HCT116 (cell line): ENCODE measurements around the gene CASZ1. TPM values are rescaled to one million over a fixed set of nuclear protein-coding genes. Genes with fewer than 3 reads are reported as not detected.

ENCODE experiments used
- ATAC-seq: fragments of 200-7000 bp; cut with Tn5 transposase; 2 replicates; pipeline ENCODE4 v1.9.1; 2020; ENCODE audit warnings: mild to moderate bottlenecking, moderate library complexity
- BruUV-seq: library from RNA; stranded (reverse); fragments of 400-500 nt; replicated peaks from 2 replicates; lab custom pipeline; 2021; lab: Mats Ljungman, UMichigan
- CTCF ChIA-PET: fragments of 300-600 bp; sonication (Branson Sonifier 250); formaldehyde crosslinking; loops from one replicate; lab custom pipeline; 2021; ENCODE audit warnings: antibody characterized with exemption; lab: Charles Lee
- POLR2A ChIA-PET: fragments of 300-600, 350-600 bp; sonication (Branson Sonifier 250); formaldehyde crosslinking; loops from one replicate; lab custom pipeline; 2021; ENCODE audit warnings: antibody characterized with exemption; lab: Charles Lee
- RAD21 ChIA-PET, 2 experiments: fragments of 300-600 bp; sonication (Branson Sonifier 250); formaldehyde crosslinking; loops; one replicate each; lab custom pipeline; 2023; ENCODE audit warnings: low total read pairs in 2 of 2; ENCODE audit not compliant: uncharacterized antibody in 2 of 2, unreplicated experiment in 2 of 2, low non-redundant PET in 1 of 2; lab: Charles Lee
- DNase-seq: peaks from one replicate; pipeline ENCODE4 v3.0.0-alpha.2; 2010; ENCODE audit warnings: low read depth, low spot score
- H2AFZ ChIP-seq: fragments of 200-600 bp; shearing (Covaris generic), sonication (generic); 2 replicates; pipeline ENCODE4 v1.6.1; 2017; ENCODE audit warnings: low read depth, mixed run types, mixed read lengths, antibody characterized with exemption, low read length; ENCODE audit not compliant: poor library complexity, severe bottlenecking
- H3K27ac ChIP-seq: 2 replicates; pipeline ENCODE4 v1.5.1; 2012; ENCODE audit warnings: low read depth, low read length
- H3K27me3 ChIP-seq: fragments of 200-600 bp; sonication (generic); 2 replicates; pipeline ENCODE4 v1.6.1; 2016; ENCODE audit warnings: mixed run types, low read length, mixed read lengths; ENCODE audit not compliant: insufficient read depth
- H3K36me3 ChIP-seq, 2 experiments: fragments of 200-500 bp in 1 of 2; fragments of 200-600 bp in 1 of 2; sonication (Bioruptor generic) in 1 of 2; sonication (generic) in 1 of 2; 2 replicates each; pipeline versions ENCODE4 v1.5.1 to v1.6.1; 2014 to 2016; ENCODE audit warnings: low read length in 2 of 2, inconsistent platforms in 1 of 2, mixed read lengths in 1 of 2, mixed run types in 1 of 2; ENCODE audit not compliant: insufficient read depth in 2 of 2, control insufficient read depth in 1 of 2
- H3K4me1 ChIP-seq, 2 experiments: fragments of 200-600 bp in 1 of 2; sonication (generic) in 1 of 2; 2 replicates each; pipeline versions ENCODE4 v1.5.1 to v1.6.1; 2012 to 2017; ENCODE audit warnings: low read length in 2 of 2, inconsistent platforms in 1 of 2, mild to moderate bottlenecking in 1 of 2, mixed read lengths in 1 of 2, mixed run types in 1 of 2, moderate library complexity in 1 of 2; ENCODE audit not compliant: insufficient read depth in 2 of 2, control insufficient read depth in 1 of 2
- H3K4me2 ChIP-seq: fragments of 200-600 bp; sonication (generic); 2 replicates; pipeline ENCODE4 v1.6.1; 2017; ENCODE audit warnings: mixed run types, low read length, mixed read lengths
- H3K4me3 ChIP-seq, 2 experiments: fragments of 200-600 bp in 1 of 2; sonication (generic) in 1 of 2; replicated peaks in 1 of 2; 2 replicates each; pipeline ENCODE4 v1.5.1; 2011 to 2016; ENCODE audit warnings: low read length in 2 of 2, control low read depth in 1 of 2, low read depth in 1 of 2, mild to moderate bottlenecking in 1 of 2, mixed read lengths in 1 of 2, mixed run types in 1 of 2
- H3K79me2 ChIP-seq: fragments of 200-600 bp; sonication (generic); 2 replicates; pipeline ENCODE4 v1.6.1; 2017; ENCODE audit warnings: mild to moderate bottlenecking, mixed run types, low read length, moderate library complexity, mixed read lengths; ENCODE audit not compliant: insufficient read depth
- H3K9ac ChIP-seq: fragments of 200-600 bp; sonication (generic); 2 replicates; pipeline ENCODE4 v1.6.1; 2016; ENCODE audit warnings: low read length, mixed read lengths
- H3K9me2 ChIP-seq: fragments of 200-600 bp; sonication (generic), shearing (Covaris generic); 2 replicates; pipeline ENCODE4 v1.6.1; 2017; ENCODE audit warnings: mixed run types, mild to moderate bottlenecking, moderate library complexity; ENCODE audit not compliant: insufficient read depth
- H3K9me3 ChIP-seq, 2 experiments: fragments of 200-500 bp in 1 of 2; fragments of 200-600 bp in 1 of 2; sonication (Bioruptor generic) in 1 of 2; sonication (generic) in 1 of 2; 2 replicates each; pipeline ENCODE4 v1.6.1; 2014 to 2017; ENCODE audit warnings: low read length in 2 of 2, mixed read lengths in 2 of 2, inconsistent platforms in 1 of 2, low read depth in 1 of 2, mild to moderate bottlenecking in 1 of 2, mixed run types in 1 of 2, moderate library complexity in 1 of 2; ENCODE audit not compliant: control insufficient read depth in 1 of 2, insufficient read depth in 1 of 2
- H4K20me1 ChIP-seq: fragments of 200-600 bp; sonication (generic), shearing (Covaris generic); 2 replicates; pipeline ENCODE4 v1.6.1; 2017; ENCODE audit warnings: mixed run types, mild to moderate bottlenecking, moderate library complexity; ENCODE audit not compliant: insufficient read depth
- ATF3 ChIP-seq: IDR thresholded peaks from 2 replicates; pipeline ENCODE4 v1.6.1; 2012
- CTCF ChIP-seq, 3 experiments: fragments of 200-600 bp in 1 of 3; sonication (generic) in 1 of 3; IDR thresholded peaks in 2 of 3; conservative IDR thresholded peaks in 1 of 3; 2 replicates each; pipeline ENCODE4 v1.5.1; 2012 to 2017; ENCODE audit warnings: low read depth in 2 of 3, low read length in 2 of 3, antibody characterized with exemption in 1 of 3, borderline replicate concordance in 1 of 3, control low read depth in 1 of 3, mild to moderate bottlenecking in 1 of 3, mixed read lengths in 1 of 3, mixed run types in 1 of 3, moderate library complexity in 1 of 3; ENCODE audit not compliant: insufficient read depth in 1 of 3
- EGR1 ChIP-seq: IDR thresholded peaks from 2 replicates; pipeline ENCODE4 v1.6.1; 2012; ENCODE audit warnings: low read depth
- ELF1 ChIP-seq: IDR thresholded peaks from 2 replicates; pipeline ENCODE4 v1.6.1; 2012; ENCODE audit warnings: low read depth, borderline replicate concordance
- EZH2 ChIP-seq: fragments of 200-600 bp; sonication (generic); IDR thresholded peaks from 2 replicates; pipeline ENCODE4 v1.6.1; 2017; ENCODE audit warnings: antibody characterized with exemption, mixed run types
- EZH2phosphoT487 ChIP-seq: fragments of 200-600 bp; IDR thresholded peaks from 2 replicates; pipeline ENCODE4 v1.6.1; 2018; ENCODE audit warnings: antibody characterized with exemption, borderline replicate concordance
- JUND ChIP-seq: IDR thresholded peaks from 2 replicates; pipeline ENCODE4 v1.6.1; 2012
- POLR2A ChIP-seq: IDR thresholded peaks from 2 replicates; pipeline ENCODE4 v1.7.0; 2011; ENCODE audit warnings: borderline replicate concordance; ENCODE audit not compliant: insufficient read depth, insufficient read length; ENCODE audit errors: extremely low read depth
- RAD21 ChIP-seq: IDR thresholded peaks from 2 replicates; pipeline ENCODE4 v1.6.1; 2012; ENCODE audit warnings: low read depth, mild to moderate bottlenecking
- SP1 ChIP-seq: IDR thresholded peaks from 2 replicates; pipeline ENCODE4 v1.6.1; 2012; ENCODE audit warnings: low read depth
- SRF ChIP-seq: IDR thresholded peaks from 2 replicates; pipeline ENCODE4 v1.6.1; 2012; ENCODE audit warnings: low read depth
- YY1 ChIP-seq: IDR thresholded peaks from 2 replicates; pipeline ENCODE4 v1.6.1; 2011; ENCODE audit warnings: low read length, low read depth, moderate library complexity, mild to moderate bottlenecking; ENCODE audit not compliant: insufficient replicate concordance; ENCODE audit errors: extremely low read depth
- ZFX ChIP-seq: fragments of 450-650 bp; IDR thresholded peaks from 2 replicates; pipeline ENCODE4 v1.6.1; 2017
- intact Hi-C: fragments of 100-400 bp; cut with micrococcal nuclease; formaldehyde crosslinking; loops from 2 replicates; pipeline ENCODE4 v1.10.0; 2022
- total RNA-seq: library from RNA; stranded (reverse); gene quantifications from one replicate; pipeline ENCODE4 v1.2.1, GENCODE V29; 2021; ENCODE audit not compliant: unreplicated experiment
- TF ChIP-seq, protein P1 (sequence below): IDR thresholded peaks from 2 replicates; pipeline ENCODE4 v1.6.1; 2012
- TF ChIP-seq, protein P2 (sequence below): IDR thresholded peaks from 2 replicates; pipeline ENCODE4 v1.6.1; 2011; ENCODE audit warnings: mild to moderate bottlenecking, low read length, moderate library complexity; ENCODE audit not compliant: insufficient replicate concordance; ENCODE audit errors: extremely low read depth

CASZ1 gene
- total RNA-seq, 1 experiment from 2014 or later, result 7.7 TPM

DNA sequence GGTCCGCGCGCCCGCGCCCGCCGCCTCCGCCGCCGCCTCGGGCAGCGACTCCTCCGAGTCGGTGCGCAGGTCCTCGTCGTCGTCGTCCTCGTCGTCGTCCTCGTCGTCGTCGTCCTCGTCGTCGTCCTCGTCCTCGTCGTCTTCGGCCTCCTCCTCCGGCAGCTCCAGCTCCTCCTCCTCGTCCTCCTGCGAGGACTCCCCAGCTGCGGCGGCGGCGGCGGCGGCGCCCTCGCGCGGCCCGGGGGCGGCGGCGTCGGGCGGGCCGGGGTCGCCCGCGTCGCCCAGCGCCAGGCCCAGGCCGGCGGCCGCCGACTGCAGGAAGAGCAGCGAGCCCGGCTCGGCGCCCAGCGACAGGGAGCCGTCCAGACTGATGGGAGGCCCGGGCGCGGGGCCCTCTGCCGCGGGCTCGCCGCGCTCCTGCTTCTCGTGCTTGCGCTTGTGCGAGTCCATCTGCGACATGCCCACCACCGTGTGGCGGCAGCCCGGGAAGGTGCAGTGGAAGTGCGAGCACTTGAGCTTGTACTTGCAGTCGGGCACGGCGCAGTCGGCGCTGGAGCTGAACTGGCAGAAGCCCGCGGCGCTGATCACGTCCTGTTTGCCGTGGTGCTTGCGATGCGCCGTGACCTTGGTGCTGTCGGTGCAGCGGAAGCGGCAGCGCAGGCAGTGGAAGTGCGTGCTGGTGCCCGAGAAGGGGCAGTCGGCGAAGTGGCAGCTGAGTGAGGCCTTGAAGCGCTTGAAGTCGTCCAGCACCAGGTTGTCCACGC is 157.3 kb downstream of the CASZ1 start:
- H3K9me3 ChIP-seq, result no peaks in the 10 kb centered on the region
- no peaks in the 10 kb centered on the region for H3K9me2 ChIP-seq
- H3K27me3 ChIP-seq, result no peaks in the 10 kb centered on the region
- no peaks in the 10 kb centered on the region for H4K20me1 ChIP-seq
- no TSS peak for BruUV-seq
- no peak overlapping the region for H3K4me2 ChIP-seq
- H3K9ac ChIP-seq, result no peak overlapping the region
- ATAC-seq, result no peak
- no peak overlapping the region for H2AFZ ChIP-seq
- no peak for DNase-seq
- intact Hi-C loops, result no loop called here
- ChIA-PET POLR2A (no interaction called here), CTCF (no interaction called here), RAD21 (no interaction called here)
- H3K4me1 ChIP-seq, result peaks cover 0 to 9% of the 10 kb centered on the region in 2 experiments; a peak in 2 of 4 replicates
- H3K4me3 ChIP-seq, result no peak overlapping the region
- TF ChIP-seq ELF1 (no peak), CTCF (IDR thresholded peaks at IDR 0.05 in 2 of 3, conservative IDR thresholded peaks at IDR 0.05 in 1 of 3; ENCODE audit: borderline replicate concordance in 1 of 3, insufficient read depth in 1 of 3, low read depth in 2 of 3, low read length in 2 of 3) (no peak), ATF3 (no peak), EZH2 (no peak), POLR2A (no peak), JUND (no peak), SP1 (no peak), YY1 (no peak), EGR1 (no peak), EZH2phosphoT487 (no peak), ZFX (no peak), RAD21 (no peak), SRF (no peak)
- TF ChIP-seq, protein P1, sequence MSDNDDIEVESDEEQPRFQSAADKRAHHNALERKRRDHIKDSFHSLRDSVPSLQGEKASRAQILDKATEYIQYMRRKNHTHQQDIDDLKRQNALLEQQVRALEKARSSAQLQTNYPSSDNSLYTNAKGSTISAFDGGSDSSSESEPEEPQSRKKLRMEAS, result no peak
- TF ChIP-seq, protein P2, sequence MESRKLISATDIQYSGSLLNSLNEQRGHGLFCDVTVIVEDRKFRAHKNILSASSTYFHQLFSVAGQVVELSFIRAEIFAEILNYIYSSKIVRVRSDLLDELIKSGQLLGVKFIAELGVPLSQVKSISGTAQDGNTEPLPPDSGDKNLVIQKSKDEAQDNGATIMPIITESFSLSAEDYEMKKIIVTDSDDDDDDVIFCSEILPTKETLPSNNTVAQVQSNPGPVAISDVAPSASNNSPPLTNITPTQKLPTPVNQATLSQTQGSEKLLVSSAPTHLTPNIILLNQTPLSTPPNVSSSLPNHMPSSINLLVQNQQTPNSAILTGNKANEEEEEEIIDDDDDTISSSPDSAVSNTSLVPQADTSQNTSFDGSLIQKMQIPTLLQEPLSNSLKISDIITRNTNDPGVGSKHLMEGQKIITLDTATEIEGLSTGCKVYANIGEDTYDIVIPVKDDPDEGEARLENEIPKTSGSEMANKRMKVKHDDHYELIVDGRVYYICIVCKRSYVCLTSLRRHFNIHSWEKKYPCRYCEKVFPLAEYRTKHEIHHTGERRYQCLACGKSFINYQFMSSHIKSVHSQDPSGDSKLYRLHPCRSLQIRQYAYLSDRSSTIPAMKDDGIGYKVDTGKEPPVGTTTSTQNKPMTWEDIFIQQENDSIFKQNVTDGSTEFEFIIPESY, result no peak
- no peaks in the 10 kb centered on the region for H3K79me2 ChIP-seq
- no peaks in the 10 kb centered on the region for H3K36me3 ChIP-seq
- H3K27ac ChIP-seq, result no peak overlapping the region
